ENCODE results near the gene SDR42E1. TPM values are rescaled to one million over a fixed set of nuclear protein-coding genes. Genes with fewer than 3 reads are reported as not detected.

Gene SDR42E1
- total RNA-seq, 4 donors from 2014 or later, result under 0.01 to 0.59 (median 0.26) TPM

- Histone ChIP-seq H3K4me1 (peaks cover 0 to 5% (median 0%) of the 10 kb centered on the region in 4 donors), H3K27ac (no peak overlapping the region)
- no peak for DNase-seq (ENCODE audit: low spot score in 2 of 2)
These were observed 8.4 kb downstream of the SDR42E1 start for GRCh38 chr16:82002831-82003230.

GRCh38 chr16:81997738-81998137, 13.5 kb downstream of the SDR42E1 start:
- H3K36me3 ChIP-seq, result no peaks in the 10 kb centered on the region

More at GRCh38 chr16:82002831-82003230, 8.4 kb downstream of the SDR42E1 start:
- WGBS, 2 donors, result 76 to 80% methylated on average over 3 of the region's 3 CpGs
- H3K27me3 ChIP-seq, result no peaks in the 10 kb centered on the region
- H3K4me3 ChIP-seq, result no peak overlapping the region
- H3K36me3 ChIP-seq, result no peaks in the 10 kb centered on the region
- TF ChIP-seq CTCF (IDR thresholded peaks at IDR 0.05) (no peak), POLR2A (IDR thresholded peaks at IDR 0.05) (no peak), EP300 (IDR thresholded peaks at IDR 0.05) (no peak)
- H3K9me3 ChIP-seq, result no peaks in the 10 kb centered on the region

GRCh38 chr16:81996664-81997509, 14.4 kb downstream of the SDR42E1 start:
- peak overlapping the region in 1 of 4 donors; percentile 36 for H3K27ac ChIP-seq

More at GRCh38 chr16:81997738-81998137, 13.5 kb downstream of the SDR42E1 start:
- H3K27ac ChIP-seq, result peak overlapping the region in 1 of 4 donors; percentile 36
- peak in 1 of 2 donors; percentile 14 for DNase-seq (ENCODE audit: low spot score in 2 of 2)
- H3K4me1 ChIP-seq, result peaks cover 0 to 17% (median 2%) of the 10 kb centered on the region in 4 donors
- H3K27me3 ChIP-seq, result no peaks in the 10 kb centered on the region
- no peak for TF ChIP-seq CTCF (IDR thresholded peaks at IDR 0.05)
- TF ChIP-seq EP300 (IDR thresholded peaks at IDR 0.05), result no peak
- no peak for TF ChIP-seq POLR2A (IDR thresholded peaks at IDR 0.05)
- H3K9me3 ChIP-seq, result no peaks in the 10 kb centered on the region
- WGBS, 2 donors, result 19 to 31% methylated on average over 2 of the region's 2 CpGs
- no peak overlapping the region for H3K4me3 ChIP-seq

GRCh38 chr16:81995651-81996050, 15.6 kb downstream of the SDR42E1 start:
- Histone ChIP-seq H3K4me1 (peaks cover 0 to 17% (median 2%) of the 10 kb centered on the region in 4 donors), H3K36me3 (no peaks in the 10 kb centered on the region), H3K9me3 (no peaks in the 10 kb centered on the region), H3K27ac (no peak overlapping the region), H3K4me3 (no peak overlapping the region), H3K27me3 (no peaks in the 10 kb centered on the region)
- no peak for DNase-seq (ENCODE audit: low spot score in 2 of 2)
- 55 to 69% methylated on average over 3 of the region's 3 CpGs for WGBS, 2 donors
- TF ChIP-seq CTCF (IDR thresholded peaks at IDR 0.05) (no peak), EP300 (IDR thresholded peaks at IDR 0.05) (no peak), POLR2A (IDR thresholded peaks at IDR 0.05) (no peak)

More at GRCh38 chr16:81996664-81997509, 14.4 kb downstream of the SDR42E1 start:
- H3K9me3 ChIP-seq, result no peaks in the 10 kb centered on the region
- TF ChIP-seq CTCF (IDR thresholded peaks at IDR 0.05) (peak in 1 of 5 experiments; percentile 12), POLR2A (IDR thresholded peaks at IDR 0.05) (no peak), EP300 (IDR thresholded peaks at IDR 0.05) (no peak)
- H3K36me3 ChIP-seq, result no peaks in the 10 kb centered on the region
- 56 to 59% methylated on average over 11 of the region's 11 CpGs for WGBS, 2 donors
- H3K27me3 ChIP-seq, result no peaks in the 10 kb centered on the region
- DNase-seq (ENCODE audit: low spot score in 2 of 2), result no peak
- peaks cover 0 to 17% (median 2%) of the 10 kb centered on the region in 4 donors for H3K4me1 ChIP-seq
- H3K4me3 ChIP-seq, result no peak overlapping the region

DNA sequence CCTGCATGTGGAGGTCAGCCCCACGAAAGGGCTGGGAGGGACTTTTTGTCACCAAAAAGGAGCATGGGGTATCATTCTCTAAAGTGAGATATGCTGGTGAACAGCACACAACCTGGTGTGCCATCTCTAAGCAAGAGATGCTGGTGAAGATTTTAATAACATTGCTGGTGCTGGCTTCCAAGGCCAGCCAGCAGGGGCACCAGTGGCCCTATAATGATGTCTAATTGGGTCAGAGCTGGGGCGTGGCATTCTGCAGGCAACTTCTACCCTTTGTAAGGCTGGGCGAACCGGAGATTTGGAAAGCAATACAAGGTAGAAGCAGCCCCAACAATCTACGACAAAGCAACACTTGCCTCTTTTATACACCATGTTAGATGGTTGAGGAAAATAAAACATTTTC, 16.8 kb downstream of the SDR42E1 start:
- Histone ChIP-seq H3K36me3 (no peaks in the 10 kb centered on the region), H3K9me3 (no peaks in the 10 kb centered on the region), H3K4me3 (no peak overlapping the region), H3K4me1 (peaks cover 0 to 17% (median 2%) of the 10 kb centered on the region in 4 donors), H3K27ac (no peak overlapping the region), H3K27me3 (no peaks in the 10 kb centered on the region)
- TF ChIP-seq POLR2A (IDR thresholded peaks at IDR 0.05), result no peak
- no peak for TF ChIP-seq CTCF (IDR thresholded peaks at IDR 0.05)
- TF ChIP-seq EP300 (IDR thresholded peaks at IDR 0.05), result no peak
- 87 to 89% methylated on average over 5 of the region's 5 CpGs for WGBS, 2 donors
- DNase-seq (ENCODE audit: low spot score in 2 of 2), result no peak

Measured in tibial nerve (tissue), 4 donors.